ENCODE results near the gene C10orf62. TPM values are rescaled to one million over a fixed set of nuclear protein-coding genes. Genes with fewer than 3 reads are reported as not detected.

C10orf62 gene
- total and polyA plus RNA-seq, 8 donors: not detected

- TF ChIP-seq CTCF (IDR thresholded peaks at IDR 0.05) (no peak), POLR2AphosphoS5 (IDR thresholded peaks at IDR 0.05) (no peak), POLR2A (IDR thresholded peaks at IDR 0.05) (no peak), EP300 (IDR thresholded peaks at IDR 0.05) (no peak)
- WGBS, 5 donors: 83 to 96% (median 89%) methylated on average over 2 of the region's 2 CpGs
- DNase-seq: no peak
- Histone ChIP-seq H3K36me3 (no peaks in the 10 kb centered on the region), H3K4me1 (peaks cover 3 to 19% (median 11%) of the 10 kb centered on the region in 4 donors), H3K9me3 (no peaks in the 10 kb centered on the region), H3K4me3 (no peak overlapping the region), H3K27ac (no peak overlapping the region), H3K27me3 (no peaks in the 10 kb centered on the region)
- intact Hi-C loops (cut with DNase I; ENCODE audit: low total_unique reads): no loop called here
Measured at GRCh38 chr10:97597778-97598177, 8.3 kb downstream of the C10orf62 start.

- no peaks in the 10 kb centered on the region for H3K9me3 ChIP-seq
- H3K27me3 ChIP-seq: no peaks in the 10 kb centered on the region
- no peak overlapping the region for H3K27ac ChIP-seq
- intact Hi-C loops (cut with DNase I; ENCODE audit: low total_unique reads): no loop called here
- 93 to 95% (median 93%) methylated on average over 13 to 19 of the region's 19 CpGs for WGBS, 5 donors
- H3K4me1 ChIP-seq: peaks cover 3 to 17% (median 10%) of the 10 kb centered on the region in 4 donors
- H3K36me3 ChIP-seq: no peaks in the 10 kb centered on the region
- no peak for TF ChIP-seq EP300 (IDR thresholded peaks at IDR 0.05)
- no peak for TF ChIP-seq POLR2A (IDR thresholded peaks at IDR 0.05)
- TF ChIP-seq CTCF (IDR thresholded peaks at IDR 0.05): no peak
- no peak for TF ChIP-seq POLR2AphosphoS5 (IDR thresholded peaks at IDR 0.05)
- no peak for DNase-seq
- H3K4me3 ChIP-seq: no peak overlapping the region
Measured at GRCh38 chr10:97598407-97599271, 9.1 kb downstream of the C10orf62 start.

GRCh38 chr10:97599272-97599619 lies 9.7 kb downstream of the C10orf62 start:
- no peak overlapping the region for H3K4me3 ChIP-seq
- 78 to 87% (median 81%) methylated on average over 6 of the region's 6 CpGs for WGBS, 5 donors
- intact Hi-C loops (cut with DNase I; ENCODE audit: low total_unique reads): no loop called here
- H3K36me3 ChIP-seq: no peaks in the 10 kb centered on the region
- no peak overlapping the region for H3K27ac ChIP-seq
- peaks cover 3 to 17% (median 10%) of the 10 kb centered on the region in 4 donors for H3K4me1 ChIP-seq
- H3K27me3 ChIP-seq: no peaks in the 10 kb centered on the region
- no peak for DNase-seq
- no peaks in the 10 kb centered on the region for H3K9me3 ChIP-seq
- TF ChIP-seq POLR2AphosphoS5 (IDR thresholded peaks at IDR 0.05) (no peak), CTCF (IDR thresholded peaks at IDR 0.05) (no peak), EP300 (IDR thresholded peaks at IDR 0.05) (no peak), POLR2A (IDR thresholded peaks at IDR 0.05) (no peak)

- no peak overlapping the region for H3K4me3 ChIP-seq
- 72 to 100% (median 94%) methylated on average over 1 of the region's 1 CpG for WGBS, 5 donors
- intact Hi-C loops (cut with DNase I; ENCODE audit: low total_unique reads): no loop called here
- DNase-seq: no peak
- TF ChIP-seq POLR2A (IDR thresholded peaks at IDR 0.05): no peak
- no peaks in the 10 kb centered on the region for H3K9me3 ChIP-seq
- no peaks in the 10 kb centered on the region for H3K27me3 ChIP-seq
- H3K4me1 ChIP-seq: peaks cover 3 to 15% (median 9%) of the 10 kb centered on the region in 4 donors
- H3K27ac ChIP-seq: no peak overlapping the region
- H3K36me3 ChIP-seq: no peaks in the 10 kb centered on the region
Measured at GRCh38 chr10:97600616-97601015, 11.1 kb downstream of the C10orf62 start.

Data from stomach (tissue), 9 donors.